K562 (cell line): ENCODE data around the gene LSM12. TPM values are rescaled to one million over a fixed set of nuclear protein-coding genes. Genes with fewer than 3 reads are reported as not detected.

Source experiments
- BCOR ChIP-seq: fragments of 450-650 bp; IDR thresholded peaks from 2 replicates; pipeline ENCODE4 v1.6.1; 2016
- NFXL1 ChIP-seq: fragments of 450-650 bp; formaldehyde crosslinking; IDR thresholded peaks from 2 replicates; pipeline ENCODE4 v1.4.0; 2021; ENCODE audit warnings: mild to moderate bottlenecking
- polyA plus RNA-seq, 8 experiments: library from polyadenylated mRNA; depleted of rRNA in 4 of 8; stranded (reverse) in 5 of 8; unstranded in 3 of 8; fragments of >200 nt; fragmentation: Nextera tagmentation in 2 of 8; fragmentation: Illumina TruSeq in 1 of 8; extraction: Ambion mirVana in 2 of 8; extraction: Trizol in 1 of 8; gene quantifications; 2 replicates each; pipeline versions ENCODE4 v1.2.1 to v1.2.3, GENCODE V29; 2011 to 2014; ENCODE audit warnings: inconsistent platforms in 1 of 8, missing spikeins in 1 of 8
- total RNA-seq, 7 experiments: library from RNA; depleted of rRNA in 6 of 7; stranded (reverse); fragments of >200 nt in 6 of 7; fragmentation: Illumina TruSeq in 2 of 7; extraction: Trizol in 2 of 7; gene quantifications; 2 replicates each; pipeline versions ENCODE4 v1.2.1 to v1.2.3, GENCODE V29; 2011 to 2021; ENCODE audit warnings: low replicate concordance in 1 of 7
- TF ChIP-seq, protein P1 (sequence below): fragments of 450-650 bp; formaldehyde crosslinking; IDR thresholded peaks from 2 replicates; pipeline ENCODE4 v1.4.0; 2020; ENCODE audit warnings: mild to moderate bottlenecking, moderate library complexity
- TF ChIP-seq, protein P2 (sequence below): IDR thresholded peaks from 2 replicates; pipeline ENCODE4 v1.6.1; 2012; ENCODE audit warnings: low read depth, low read length, improper control_type of control experiment, borderline replicate concordance
- TF ChIP-seq, protein P3 (sequence below): fragments of 250-450 bp; sonication (Bioruptor Pico); IDR thresholded peaks from 2 replicates; pipeline ENCODE4 v1.5.0; 2021
- TF ChIP-seq, protein P4 (sequence below): fragments of 450-650 bp; IDR thresholded peaks from 2 replicates; pipeline ENCODE4 v1.7.1; 2018; ENCODE audit warnings: mild to moderate bottlenecking, low read depth; ENCODE audit not compliant: partially characterized antibody
- TF ChIP-seq, protein P5 (sequence below), 2 experiments: fragments of 450-650 bp; conservative IDR thresholded peaks; 2 replicates each; pipeline ENCODE4 v1.6.1; 2017; ENCODE audit warnings: mild to moderate bottlenecking in 2 of 2, moderate library complexity in 2 of 2

LSM12 gene
- total and polyA plus RNA-seq, 9 of the 15 experiments (the other 6 are each of a cell fraction or from before 2014, with no cell fraction given): 53.0 to 258 (median 89.3) TPM

DNA sequence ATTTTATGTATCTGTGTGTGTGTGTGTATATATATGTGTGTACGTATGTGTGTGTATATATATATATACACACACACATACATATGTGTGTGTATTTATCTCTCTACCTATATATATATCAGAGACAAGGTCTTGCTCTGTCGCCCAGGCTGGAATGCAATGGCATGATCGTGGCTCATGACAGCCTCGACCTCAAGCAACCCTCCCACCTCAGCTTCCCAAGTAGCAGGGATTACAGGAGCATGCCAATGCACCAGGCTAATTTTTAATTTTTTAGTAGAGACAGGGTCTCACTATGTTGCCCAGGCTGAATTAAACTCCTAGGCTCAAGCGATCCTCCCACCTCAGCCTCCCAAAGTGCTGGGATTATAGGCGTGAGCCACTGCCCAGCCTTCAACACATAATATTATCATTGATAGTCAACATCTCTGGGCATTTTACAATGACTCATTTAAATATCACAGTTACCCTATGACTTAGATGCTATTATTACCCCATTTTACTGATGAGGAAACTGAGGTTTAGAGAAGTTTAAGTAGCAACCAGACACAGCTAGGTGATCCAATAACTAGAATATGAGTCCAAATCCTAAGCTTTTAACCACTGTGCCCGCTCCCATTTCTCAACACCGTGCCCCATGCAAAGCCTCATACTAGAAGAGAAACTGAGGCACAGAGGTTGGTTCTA is 28.4 kb upstream of the LSM12 start (continued):
- TF ChIP-seq, protein P1, sequence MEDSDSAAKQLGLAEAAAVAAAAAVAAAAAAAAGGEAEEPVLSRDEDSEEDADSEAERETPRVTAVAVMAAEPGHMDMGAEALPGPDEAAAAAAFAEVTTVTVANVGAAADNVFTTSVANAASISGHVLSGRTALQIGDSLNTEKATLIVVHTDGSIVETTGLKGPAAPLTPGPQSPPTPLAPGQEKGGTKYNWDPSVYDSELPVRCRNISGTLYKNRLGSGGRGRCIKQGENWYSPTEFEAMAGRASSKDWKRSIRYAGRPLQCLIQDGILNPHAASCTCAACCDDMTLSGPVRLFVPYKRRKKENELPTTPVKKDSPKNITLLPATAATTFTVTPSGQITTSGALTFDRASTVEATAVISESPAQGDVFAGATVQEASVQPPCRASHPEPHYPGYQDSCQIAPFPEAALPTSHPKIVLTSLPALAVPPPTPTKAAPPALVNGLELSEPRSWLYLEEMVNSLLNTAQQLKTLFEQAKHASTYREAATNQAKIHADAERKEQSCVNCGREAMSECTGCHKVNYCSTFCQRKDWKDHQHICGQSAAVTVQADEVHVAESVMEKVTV: no peak
- TF ChIP-seq, protein P2, sequence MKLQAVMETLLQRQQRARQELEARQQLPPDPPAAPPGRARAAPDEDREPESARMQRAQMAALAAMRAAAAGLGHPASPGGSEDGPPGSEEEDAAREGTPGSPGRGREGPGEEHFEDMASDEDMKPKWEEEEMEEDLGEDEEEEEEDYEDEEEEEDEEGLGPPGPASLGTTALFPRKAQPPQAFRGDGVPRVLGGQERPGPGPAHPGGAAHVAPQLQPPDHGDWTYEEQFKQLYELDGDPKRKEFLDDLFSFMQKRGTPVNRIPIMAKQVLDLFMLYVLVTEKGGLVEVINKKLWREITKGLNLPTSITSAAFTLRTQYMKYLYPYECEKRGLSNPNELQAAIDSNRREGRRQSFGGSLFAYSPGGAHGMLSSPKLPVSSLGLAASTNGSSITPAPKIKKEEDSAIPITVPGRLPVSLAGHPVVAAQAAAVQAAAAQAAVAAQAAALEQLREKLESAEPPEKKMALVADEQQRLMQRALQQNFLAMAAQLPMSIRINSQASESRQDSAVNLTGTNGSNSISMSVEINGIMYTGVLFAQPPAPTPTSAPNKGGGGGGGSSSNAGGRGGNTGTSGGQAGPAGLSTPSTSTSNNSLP: no peak
- TF ChIP-seq, protein P3, sequence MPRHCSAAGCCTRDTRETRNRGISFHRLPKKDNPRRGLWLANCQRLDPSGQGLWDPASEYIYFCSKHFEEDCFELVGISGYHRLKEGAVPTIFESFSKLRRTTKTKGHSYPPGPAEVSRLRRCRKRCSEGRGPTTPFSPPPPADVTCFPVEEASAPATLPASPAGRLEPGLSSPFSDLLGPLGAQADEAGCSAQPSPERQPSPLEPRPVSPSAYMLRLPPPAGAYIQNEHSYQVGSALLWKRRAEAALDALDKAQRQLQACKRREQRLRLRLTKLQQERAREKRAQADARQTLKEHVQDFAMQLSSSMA (CRISPR knock-in tag): no peak
- TF ChIP-seq NFXL1 (CRISPR knock-in tag) (no peak), BCOR (peak; percentile 93)
- TF ChIP-seq, protein P4, sequence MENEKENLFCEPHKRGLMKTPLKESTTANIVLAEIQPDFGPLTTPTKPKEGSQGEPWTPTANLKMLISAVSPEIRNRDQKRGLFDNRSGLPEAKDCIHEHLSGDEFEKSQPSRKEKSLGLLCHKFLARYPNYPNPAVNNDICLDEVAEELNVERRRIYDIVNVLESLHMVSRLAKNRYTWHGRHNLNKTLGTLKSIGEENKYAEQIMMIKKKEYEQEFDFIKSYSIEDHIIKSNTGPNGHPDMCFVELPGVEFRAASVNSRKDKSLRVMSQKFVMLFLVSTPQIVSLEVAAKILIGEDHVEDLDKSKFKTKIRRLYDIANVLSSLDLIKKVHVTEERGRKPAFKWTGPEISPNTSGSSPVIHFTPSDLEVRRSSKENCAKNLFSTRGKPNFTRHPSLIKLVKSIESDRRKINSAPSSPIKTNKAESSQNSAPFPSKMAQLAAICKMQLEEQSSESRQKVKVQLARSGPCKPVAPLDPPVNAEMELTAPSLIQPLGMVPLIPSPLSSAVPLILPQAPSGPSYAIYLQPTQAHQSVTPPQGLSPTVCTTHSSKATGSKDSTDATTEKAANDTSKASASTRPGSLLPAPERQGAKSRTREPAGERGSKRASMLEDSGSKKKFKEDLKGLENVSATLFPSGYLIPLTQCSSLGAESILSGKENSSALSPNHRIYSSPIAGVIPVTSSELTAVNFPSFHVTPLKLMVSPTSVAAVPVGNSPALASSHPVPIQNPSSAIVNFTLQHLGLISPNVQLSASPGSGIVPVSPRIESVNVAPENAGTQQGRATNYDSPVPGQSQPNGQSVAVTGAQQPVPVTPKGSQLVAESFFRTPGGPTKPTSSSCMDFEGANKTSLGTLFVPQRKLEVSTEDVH: no peak
- TF ChIP-seq, protein P5, sequence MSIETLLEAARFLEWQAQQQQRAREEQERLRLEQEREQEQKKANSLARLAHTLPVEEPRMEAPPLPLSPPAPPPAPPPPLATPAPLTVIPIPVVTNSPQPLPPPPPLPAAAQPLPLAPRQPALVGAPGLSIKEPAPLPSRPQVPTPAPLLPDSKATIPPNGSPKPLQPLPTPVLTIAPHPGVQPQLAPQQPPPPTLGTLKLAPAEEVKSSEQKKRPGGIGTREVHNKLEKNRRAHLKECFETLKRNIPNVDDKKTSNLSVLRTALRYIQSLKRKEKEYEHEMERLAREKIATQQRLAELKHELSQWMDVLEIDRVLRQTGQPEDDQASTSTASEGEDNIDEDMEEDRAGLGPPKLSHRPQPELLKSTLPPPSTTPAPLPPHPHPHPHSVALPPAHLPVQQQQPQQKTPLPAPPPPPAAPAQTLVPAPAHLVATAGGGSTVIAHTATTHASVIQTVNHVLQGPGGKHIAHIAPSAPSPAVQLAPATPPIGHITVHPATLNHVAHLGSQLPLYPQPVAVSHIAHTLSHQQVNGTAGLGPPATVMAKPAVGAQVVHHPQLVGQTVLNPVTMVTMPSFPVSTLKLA (conservative IDR thresholded peaks at IDR 0.05): no peak
